Fibroblast of skin of scalp (primary cell): ENCODE results near the gene GSK3B. TPM values are rescaled to one million over a fixed set of nuclear protein-coding genes. Genes with fewer than 3 reads are reported as not detected.

Source experiments
- DNase-seq: peaks from one replicate; pipeline ENCODE4 v3.0.0-alpha.2; 2013
- polyA plus RNA-seq, 2 experiments: library from polyadenylated mRNA; unstranded; fragments of 120-200 nt; gene quantifications; one replicate each; pipeline ENCODE4 v1.2.1, GENCODE V29; 2013; ENCODE audit not compliant: insufficient read length in 2 of 2

The GSK3B gene
- polyA plus RNA-seq (2013, experiment 1 of 2; ENCODE audit: insufficient read length) = 41.3 TPM
- 45.4 TPM for polyA plus RNA-seq (2013, experiment 2 of 2; ENCODE audit: insufficient read length)

DNA sequence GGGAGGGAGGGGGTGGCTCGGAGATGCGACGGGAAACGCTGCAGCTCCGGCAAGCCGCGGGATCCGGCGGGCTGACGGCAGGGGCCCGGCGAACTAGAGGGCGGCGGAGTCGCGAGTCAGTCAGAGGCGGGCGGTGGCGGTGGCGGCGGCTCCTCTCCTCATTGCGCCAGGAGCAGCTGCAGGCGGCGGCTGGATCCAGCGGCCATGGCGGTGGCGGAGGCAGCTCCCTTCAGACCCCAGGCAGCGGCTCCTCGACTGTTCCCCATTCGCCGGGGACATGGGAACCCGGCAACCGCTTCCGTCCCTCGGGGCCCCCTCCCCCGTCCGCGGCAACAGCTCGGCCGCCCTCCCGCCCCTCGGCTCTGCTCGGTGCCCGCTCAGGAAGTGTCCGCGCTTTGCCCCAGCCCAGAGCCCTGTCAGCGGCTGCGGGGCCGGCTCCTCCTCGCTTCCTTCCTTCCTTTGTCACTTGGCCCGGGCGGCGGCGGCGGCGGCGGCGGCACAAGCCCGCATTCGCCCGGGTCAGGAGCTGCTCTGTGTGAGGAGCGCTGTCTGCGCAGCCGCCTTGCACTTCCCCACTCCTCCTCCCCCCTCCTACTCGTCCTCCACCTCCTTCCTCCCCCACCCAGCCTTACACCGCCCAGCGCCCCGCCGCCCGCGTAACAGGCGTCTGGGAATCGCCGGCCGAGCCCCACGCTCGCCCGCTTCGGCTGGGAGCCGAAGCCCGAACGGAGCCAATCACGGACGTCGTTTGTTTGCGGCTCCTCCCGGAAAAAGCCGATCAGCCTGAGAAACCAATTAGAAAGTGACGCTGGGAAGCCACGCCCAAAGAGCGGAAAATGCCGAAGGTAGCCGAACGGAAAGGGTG lies at the start of gene GSK3B:
Gene GSK3B, minus strand, starts transcription at position 537 of the 865 bp plus-strand sequence. CDS start 1,013 bp downstream, outside the sequence.
- DNase-seq = peak; percentile 80

GRCh38 chr3:120143676-120144075 lies 49.4 kb upstream of the GSK3B start:
- no peak for DNase-seq

- DNase-seq = no peak
Measured at GRCh38 chr3:120142236-120142635, 48.0 kb upstream of the GSK3B start.

- no peak for DNase-seq
Measured at GRCh38 chr3:120140098-120140742, 46.0 kb upstream of the GSK3B start.

DNA sequence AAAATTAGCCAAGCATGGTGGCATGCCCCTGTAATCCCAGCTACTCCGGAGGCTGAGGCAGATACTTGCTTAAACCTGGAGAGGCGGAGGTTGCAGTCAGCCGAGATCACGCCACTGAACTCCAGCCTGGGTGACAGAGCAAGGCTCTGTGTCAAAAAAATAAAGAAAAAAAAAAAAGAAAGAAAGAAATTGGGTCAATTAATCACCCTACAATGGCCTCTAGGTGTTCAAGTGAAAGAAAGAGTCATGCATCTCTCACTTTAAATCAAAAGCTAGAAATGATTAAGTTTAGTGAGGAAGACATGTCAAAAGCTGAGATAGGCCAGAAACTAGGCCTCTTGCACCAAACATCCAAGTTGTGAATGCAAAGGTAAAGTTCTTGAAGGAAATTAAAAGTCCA lies 44.9 kb upstream of the GSK3B start:
- DNase-seq = no peak

GRCh38 chr3:120137548-120137947 lies 43.3 kb upstream of the GSK3B start:
- no peak for DNase-seq

DNA sequence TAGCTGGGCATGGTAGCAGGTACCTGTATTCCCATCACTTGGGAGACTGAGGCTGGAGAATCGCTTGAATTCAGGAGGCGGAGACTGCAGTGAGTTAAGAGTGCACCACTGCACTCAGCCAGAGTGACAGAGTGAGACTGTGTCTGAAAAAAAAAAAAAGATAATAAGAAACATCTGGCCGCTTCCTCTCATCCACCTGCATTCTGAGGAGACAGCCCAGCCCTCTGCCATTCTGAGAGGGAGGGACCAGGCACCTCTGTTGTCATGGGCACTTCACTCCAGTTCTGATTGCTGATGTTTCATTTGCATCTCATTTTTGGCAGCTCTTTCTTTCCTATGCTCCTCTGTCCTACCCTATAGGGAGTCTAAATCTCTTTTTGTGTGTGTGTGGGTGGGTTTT lies 36.4 kb upstream of the GSK3B start:
- DNase-seq = no peak

DNA sequence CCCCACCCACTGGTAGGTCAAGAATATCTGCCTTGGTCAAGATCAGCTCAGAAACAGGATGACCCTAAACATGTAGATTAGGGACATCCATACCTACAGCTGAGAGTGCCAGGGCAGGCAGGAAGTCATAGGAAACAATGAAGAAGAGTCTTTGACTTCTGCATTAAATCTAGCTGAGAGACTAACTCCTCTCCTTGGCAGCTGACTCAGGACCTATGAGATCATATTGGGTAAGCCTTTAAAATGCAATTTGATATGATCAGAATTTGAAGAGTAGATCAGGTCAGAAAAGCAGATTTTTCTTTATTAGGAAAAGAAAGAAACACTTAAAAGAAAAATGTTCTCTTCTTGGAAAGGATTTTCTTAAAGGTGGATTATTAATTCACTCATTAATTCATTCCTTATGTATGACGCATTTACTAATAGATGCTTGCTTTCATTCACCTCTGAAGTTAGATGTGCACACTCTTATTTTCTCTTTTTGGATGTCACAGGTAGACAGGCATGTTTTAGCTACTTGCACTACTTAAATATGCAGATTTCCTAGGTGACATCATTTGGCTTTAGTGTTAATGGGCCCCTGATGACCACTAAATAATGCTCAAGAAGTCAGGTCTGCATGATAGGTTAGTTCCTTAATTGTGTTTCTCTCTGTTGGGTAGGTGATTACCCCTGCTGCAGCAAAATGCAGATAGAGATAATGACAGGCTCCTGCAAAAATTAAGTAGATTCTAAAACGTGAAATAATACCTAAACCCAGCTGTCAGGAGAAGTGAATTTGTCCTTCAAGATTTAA lies 35.7 kb upstream of the GSK3B start:
- no peak for DNase-seq

- no peak for DNase-seq
Measured at GRCh38 chr3:120129051-120129450, 34.8 kb upstream of the GSK3B start.

DNA sequence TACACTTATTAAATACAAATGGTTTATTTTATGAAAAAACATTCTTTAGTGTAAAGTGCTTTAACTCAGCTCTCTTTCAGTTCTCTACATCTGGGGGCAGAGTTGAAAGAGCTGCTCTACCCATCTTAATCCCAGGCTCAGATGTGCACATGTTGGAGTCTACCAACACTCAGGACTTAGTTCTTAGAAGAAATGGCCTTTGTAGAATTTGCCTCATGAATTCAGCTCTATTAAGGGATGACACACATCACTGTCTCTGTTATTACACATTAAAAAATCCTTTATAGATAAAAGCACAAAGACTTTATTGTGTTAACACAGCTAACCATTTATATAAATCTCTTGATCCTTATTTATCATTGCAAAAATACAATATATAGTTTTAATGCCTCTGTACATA lies 31.7 kb upstream of the GSK3B start:
- no peak for DNase-seq

GRCh38 chr3:120119846-120120510 lies 25.7 kb upstream of the GSK3B start:
- DNase-seq = no peak

DNA sequence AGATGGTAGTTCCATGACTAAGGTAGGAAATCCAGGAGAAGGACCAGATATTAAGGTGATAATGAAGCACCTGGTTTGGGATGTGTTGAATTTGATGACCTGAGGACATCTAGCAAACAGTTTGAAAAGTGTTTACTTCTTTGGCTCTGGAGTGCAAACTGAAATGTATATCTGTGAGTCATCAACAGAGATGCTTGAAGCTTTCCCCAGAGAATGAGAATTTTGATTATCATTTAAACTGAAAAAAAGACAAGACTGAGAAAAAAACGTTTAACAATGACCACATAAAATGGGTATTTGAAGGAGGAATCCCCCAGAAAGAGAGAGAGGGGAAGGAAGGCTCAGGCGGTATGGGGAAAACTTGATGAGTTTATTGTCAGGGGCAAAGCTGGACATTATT lies 20.7 kb upstream of the GSK3B start:
- DNase-seq = peak; percentile 40

- no peak for DNase-seq
Measured at GRCh38 chr3:120114376-120114775, 20.1 kb upstream of the GSK3B start.

DNA sequence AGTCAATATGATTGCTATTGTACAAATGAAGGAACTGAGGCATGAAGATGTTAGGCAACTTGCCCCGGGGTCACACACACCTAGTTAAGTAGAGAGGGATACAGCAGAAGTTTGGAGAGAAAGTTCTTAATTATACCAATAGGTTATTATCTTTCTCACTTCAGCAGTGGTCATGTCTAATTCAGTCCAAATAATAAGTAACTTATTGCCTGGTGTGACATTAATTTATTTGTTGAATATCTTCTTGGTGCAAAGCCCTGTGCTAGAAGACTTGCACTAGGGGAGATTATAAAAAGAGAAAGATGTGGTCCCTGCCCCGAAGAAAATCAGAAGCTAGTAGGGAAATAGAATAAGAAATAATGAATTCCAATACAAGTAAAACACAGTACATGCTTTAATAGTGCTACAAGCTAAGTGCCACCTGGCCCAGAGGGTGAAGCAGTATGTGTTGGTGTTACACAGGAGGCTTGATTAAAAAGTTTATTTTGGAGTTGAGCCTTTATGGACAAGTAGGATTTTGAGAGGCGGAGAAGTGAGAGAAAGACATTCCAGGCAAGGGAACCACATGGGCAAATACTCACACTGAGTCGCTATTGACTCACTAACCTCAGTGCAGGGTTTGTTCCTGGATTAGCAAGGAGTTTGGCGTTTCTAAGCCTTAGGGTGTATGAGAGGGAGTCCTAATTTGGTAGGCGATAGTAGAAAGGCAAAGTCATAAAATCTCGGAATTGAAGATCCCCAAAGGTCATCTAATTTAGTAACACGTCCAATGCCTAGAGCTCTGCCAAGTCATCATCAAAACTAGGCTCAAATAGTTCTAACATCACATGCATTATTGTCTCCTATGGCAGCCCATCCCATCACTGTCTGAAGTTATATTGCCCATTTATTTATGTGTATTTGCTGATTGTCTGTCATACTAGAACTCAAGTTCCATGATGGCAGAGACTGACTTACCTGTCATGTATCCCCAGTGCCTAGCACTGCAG lies 19.2 kb upstream of the GSK3B start:
- peak; percentile 84 for DNase-seq

DNA sequence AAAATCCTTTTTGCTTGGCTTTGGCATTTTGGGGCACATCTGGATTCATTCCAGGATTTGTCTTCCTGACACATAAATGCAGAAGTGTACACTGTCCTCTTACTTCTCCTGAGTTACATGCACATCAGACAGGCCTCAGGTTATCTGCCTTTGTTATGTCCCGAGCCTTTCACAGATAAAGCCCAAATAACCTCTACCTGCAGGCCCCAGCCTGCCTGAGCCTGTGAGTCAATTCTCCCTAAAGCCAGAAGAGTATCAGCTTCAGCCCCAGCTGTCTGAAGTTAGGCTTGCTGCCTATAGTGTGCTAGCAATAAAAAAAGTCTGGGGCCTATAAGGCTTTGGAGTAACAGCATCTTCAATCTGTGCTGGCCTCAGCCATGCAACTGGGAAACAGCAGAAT lies 17.7 kb upstream of the GSK3B start:
- DNase-seq = no peak

GRCh38 chr3:120103276-120103675 lies 9.0 kb upstream of the GSK3B start:
- no peak for DNase-seq

GRCh38 chr3:120102674-120103073 lies 8.4 kb upstream of the GSK3B start:
- no peak for DNase-seq

DNA sequence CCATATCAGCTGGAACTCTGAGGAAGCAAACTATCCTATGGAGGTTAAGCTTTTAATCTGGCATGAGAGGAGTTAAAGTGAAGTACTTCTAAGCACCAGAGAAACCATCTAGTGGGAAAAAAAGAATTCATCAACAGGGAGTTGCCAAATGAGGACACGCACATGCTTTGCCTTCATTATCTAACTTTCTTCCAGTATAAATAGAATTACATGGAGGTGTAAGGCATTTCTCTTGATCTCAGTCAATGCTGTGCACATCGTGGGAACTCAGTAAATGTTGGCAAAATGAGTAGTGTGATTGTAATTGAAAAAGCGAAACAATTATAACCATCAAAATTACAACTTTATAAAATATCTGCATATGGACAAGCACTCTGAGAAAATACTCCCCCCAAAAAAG lies 8.0 kb upstream of the GSK3B start:
- DNase-seq = no peak

DNA sequence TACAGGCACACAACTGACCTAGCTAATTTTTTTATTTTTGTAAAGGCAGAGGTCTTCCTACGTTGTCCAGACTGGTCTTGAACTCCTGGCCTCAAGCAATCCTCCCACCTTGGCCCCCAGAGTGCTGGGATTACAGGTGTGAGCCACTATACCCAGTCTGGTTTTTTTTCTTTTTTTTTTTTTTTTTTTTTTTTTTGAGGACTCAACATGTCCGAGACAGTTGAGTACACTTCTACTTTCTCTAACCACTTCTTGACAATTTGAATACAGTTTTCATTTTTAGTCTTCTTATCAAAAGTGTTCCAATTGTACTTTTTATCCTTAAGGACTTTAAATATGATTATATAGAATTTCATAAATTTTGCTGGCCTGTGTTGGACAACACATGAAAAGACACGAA lies 7.4 kb upstream of the GSK3B start:
- no peak for DNase-seq

DNA sequence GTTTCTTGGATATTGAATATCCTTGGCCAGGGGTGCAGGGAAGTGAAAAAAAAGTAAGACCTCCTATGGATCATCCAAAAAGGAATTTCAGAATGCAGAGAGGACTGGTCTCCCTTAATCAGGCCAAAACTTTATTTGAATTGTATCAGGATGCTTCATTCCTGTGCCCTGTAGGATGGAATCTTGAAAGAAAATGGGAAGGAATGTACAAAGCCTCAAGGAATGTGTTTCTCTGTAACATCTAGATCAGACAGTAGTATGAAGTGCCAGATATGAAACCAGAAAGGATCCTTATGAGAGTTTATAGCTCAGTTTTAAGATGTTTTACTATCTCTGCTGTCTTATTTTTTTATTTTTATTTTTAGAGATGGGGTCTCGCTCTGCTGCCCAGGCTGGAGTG lies 6.5 kb upstream of the GSK3B start:
- DNase-seq = peak; percentile 78

DNA sequence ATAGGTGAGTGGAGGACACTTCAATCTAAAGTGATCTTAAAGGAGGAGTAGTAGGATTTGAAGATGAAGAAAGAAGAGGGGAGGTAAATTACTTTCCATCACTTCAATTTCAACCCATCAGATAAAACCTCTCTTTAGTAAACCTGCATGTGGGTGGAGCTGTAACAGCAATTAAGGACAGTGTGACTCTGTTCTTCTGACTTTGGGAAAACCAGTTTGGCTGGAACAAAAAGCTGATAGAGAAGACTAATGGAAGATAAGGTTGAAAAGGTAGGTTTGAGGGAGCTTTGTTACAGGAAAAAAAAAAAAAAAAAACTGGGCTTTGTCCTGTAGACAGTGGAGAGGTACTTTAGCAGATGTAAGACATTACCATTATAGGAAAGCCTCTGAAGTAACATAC lies 4.5 kb upstream of the GSK3B start:
- no peak for DNase-seq
